Spleen (tissue), 7 donors: Measurements from ENCODE around the gene VPS26A.

ENCODE experiments used
- POLR2A ChIP-seq, 3 donors: fragments of 450-650 bp; IDR thresholded peaks; one replicate each; pipeline ENCODE4 v1.5.1; 2017; ENCODE audit warnings: antibody characterized with exemption in 3 of 3, mild to moderate bottlenecking in 1 of 3
- TF ChIP-seq, protein P1 (sequence below), 11 experiments: fragments of 200-600 bp in 7 of 11; fragments of 450-650 bp in 4 of 11; sonication (generic) in 4 of 11; IDR thresholded peaks in 8 of 11; conservative IDR thresholded peaks in 3 of 11; 1 replicate in 7 of 11; 2 replicates in 4 of 11; pipeline versions ENCODE4 v1.4.0 to v1.8.0; 2016 to 2021; ENCODE audit warnings: antibody characterized with exemption in 11 of 11, inconsistent platforms in 4 of 11, mild to moderate bottlenecking in 1 of 11
- donor health status: DM: no; HTN: no; CAD: no; lungs with moderate emphysema.
- donor health status: DM: no; HTN: no; CAD: no.
- donor health status: DM: no; HTN: no; CAD: no.

DNA sequence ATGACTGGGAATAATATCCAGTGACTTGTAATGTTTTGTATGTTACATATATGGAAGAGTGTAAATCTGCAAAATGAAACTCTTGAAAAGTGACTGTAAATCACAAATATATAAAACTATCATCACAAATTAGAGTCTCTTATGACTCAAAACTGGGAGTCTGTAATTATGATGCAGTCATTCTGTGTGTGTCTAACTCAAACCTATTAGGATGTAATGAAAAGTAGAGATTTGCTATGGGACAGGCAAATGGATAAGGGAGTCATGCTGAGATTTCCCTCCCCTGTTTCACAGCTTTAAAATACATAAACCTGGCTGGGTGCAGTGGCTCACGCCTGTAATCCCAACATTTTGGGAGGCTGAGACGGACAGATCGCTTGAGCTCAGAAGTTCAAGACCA, 87.5 kb downstream of the VPS26A start:
- TF ChIP-seq, protein P1, sequence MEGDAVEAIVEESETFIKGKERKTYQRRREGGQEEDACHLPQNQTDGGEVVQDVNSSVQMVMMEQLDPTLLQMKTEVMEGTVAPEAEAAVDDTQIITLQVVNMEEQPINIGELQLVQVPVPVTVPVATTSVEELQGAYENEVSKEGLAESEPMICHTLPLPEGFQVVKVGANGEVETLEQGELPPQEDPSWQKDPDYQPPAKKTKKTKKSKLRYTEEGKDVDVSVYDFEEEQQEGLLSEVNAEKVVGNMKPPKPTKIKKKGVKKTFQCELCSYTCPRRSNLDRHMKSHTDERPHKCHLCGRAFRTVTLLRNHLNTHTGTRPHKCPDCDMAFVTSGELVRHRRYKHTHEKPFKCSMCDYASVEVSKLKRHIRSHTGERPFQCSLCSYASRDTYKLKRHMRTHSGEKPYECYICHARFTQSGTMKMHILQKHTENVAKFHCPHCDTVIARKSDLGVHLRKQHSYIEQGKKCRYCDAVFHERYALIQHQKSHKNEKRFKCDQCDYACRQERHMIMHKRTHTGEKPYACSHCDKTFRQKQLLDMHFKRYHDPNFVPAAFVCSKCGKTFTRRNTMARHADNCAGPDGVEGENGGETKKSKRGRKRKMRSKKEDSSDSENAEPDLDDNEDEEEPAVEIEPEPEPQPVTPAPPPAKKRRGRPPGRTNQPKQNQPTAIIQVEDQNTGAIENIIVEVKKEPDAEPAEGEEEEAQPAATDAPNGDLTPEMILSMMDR (IDR thresholded peaks at IDR 0.05 in 8 of 11, conservative IDR thresholded peaks at IDR 0.05 in 3 of 11), result no peak
- TF ChIP-seq POLR2A (IDR thresholded peaks at IDR 0.05), result no peak
